Left lobe of liver (tissue), 2 donors: ENCODE results near the gene GSTM5. TPM values are rescaled to one million over a fixed set of nuclear protein-coding genes. Genes with fewer than 3 reads are reported as not detected.
"Not testable (repeated sequence)": the region's sequence is repeated elsewhere in the genome, so short reads cannot be mapped to it uniquely, and the experiment has no call there.

ENCODE experiments used
- ATAC-seq: fragments of 200-7000 bp; cut with Tn5 transposase; one replicate; pipeline ENCODE4 v1.9.1; 2020; ENCODE audit warnings: mild to moderate bottlenecking, moderate library complexity
- DNase-seq: peaks from one replicate; pipeline ENCODE4 v3.0.0-alpha.2; 2020; ENCODE audit warnings: low spot score
- total RNA-seq: library from RNA; stranded (reverse); gene quantifications from one replicate; pipeline ENCODE4 v1.2.1, GENCODE V29; 2021
- donor health status: DM: no; HTN: no; CAD: no; lungs with moderate emphysema.
- donor health status: DM: no; HTN: yes; CAD: no.

GSTM5 gene
- total RNA-seq, 1 donor from 2014 or later = 0.10 TPM

DNA sequence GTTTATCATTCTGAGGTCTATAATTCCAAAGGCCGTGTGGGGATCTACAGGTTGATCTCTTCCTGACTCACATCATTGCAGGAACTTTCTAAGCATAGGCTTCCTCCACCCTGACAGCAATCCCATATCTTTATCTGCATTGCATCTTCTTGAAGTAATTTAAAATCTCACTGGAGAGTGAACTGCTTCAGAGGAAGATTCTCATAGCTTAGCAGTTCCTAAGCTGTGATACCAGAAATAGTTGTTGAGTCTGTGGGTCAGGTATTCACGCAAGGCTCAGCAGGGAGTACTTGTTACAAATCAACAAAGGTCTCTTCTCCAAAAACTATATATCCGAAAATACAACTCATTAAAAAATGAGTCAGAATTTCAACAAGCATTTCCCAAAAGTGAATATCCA is 16.9 kb upstream of the GSTM5 start:
- ATAC-seq, DNase-seq: not testable (repeated sequence)

DNA sequence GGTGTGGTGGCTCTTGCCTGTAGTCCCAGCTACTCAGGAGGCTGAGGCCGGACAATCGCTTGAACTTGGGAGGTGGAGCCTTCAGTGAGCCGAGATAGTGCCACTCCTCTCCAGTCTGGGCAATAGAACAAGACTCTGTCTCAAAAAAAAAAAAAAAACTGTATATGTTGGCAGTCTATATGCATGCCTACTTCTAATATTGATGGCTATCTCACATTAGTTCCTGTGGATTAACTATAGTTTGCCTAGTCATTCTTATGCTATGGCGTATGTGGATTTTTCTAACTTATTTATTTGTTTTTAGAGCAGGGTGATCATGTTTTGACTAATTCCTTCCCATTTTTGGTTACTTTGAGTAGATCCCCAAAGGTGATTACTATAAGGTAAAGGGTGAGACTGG is 15.0 kb upstream of the GSTM5 start:
- ATAC-seq (no peak), DNase-seq (no peak)

DNA sequence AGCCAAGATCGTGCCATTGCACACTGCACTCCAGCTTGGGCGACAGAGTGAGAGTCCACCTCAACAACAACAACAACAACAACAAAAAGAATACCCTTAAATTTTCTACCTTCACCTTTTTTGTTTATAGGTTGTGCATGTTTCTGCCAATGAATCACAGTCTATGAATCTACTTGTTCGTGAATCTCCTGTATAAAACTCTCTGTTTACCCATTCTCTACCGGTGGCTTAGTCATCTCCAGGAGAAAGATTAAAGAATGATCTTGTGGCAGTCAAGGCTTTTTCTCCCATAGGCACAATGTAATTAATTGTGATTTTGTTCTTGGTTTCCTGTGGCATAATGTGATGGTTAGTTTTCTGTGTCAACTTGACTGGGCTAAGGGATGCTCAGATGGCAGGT is 14.2 kb upstream of the GSTM5 start:
- not testable (repeated sequence) for DNase-seq, ATAC-seq

DNA sequence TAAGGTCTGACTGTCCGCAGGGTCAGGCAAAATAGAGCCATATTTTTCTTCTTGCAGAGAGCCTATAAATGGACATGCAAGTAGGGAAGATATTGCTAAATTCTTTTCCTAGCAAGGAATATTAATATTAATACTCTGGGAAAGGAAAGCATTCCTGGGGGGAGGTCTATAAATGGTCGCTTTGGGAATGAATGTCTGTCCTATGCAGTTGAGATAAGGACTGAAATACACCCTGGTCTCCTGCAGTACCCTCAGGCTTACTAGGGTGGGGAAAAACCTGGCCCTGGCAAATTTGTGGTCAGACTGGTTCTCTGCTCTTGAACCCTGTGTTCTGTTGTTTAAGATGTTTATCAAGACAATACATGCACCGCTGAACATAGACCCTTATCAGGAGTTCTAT is 9.1 kb upstream of the GSTM5 start:
- not testable (repeated sequence) for ATAC-seq, DNase-seq

DNA sequence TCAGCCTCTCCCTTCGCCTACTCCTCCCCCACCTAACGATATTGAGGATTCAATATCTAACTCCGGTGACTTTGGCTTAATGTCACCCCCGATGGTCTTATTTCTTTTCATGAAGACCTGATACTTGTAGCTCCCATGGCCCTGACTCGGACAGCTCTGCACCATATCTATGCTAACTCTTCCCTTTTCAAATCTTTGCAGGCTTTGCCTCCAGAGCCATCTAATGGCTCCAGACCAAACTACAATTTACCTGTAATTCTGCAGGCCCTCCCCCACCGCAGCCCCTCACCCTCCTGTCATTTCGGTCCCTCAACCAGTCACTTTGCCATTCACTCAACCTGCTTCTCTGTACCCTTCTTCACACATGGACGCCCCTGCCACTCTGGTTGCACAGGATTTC is 7.9 kb upstream of the GSTM5 start:
- ATAC-seq = no peak
- no peak for DNase-seq

DNA sequence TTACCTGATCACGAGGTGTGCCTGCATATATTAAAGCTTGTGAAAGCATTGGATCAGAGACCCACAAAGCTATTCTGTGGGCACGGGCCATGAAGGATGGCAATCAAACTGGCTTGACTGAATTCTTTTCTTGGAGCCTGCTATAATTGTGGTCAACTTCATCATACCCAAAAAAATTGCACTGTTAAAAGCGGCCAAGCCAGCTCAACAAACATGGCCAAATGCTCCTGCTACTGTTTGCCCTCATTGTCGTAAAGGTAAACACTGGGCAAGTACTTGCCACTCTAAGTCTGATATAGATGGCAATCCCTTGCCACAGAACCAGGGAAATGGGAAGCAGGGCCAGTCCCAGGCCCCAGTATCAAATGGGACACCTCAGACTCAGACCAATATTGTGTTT is 6.6 kb upstream of the GSTM5 start:
- ATAC-seq (no peak), DNase-seq (no peak)

DNA sequence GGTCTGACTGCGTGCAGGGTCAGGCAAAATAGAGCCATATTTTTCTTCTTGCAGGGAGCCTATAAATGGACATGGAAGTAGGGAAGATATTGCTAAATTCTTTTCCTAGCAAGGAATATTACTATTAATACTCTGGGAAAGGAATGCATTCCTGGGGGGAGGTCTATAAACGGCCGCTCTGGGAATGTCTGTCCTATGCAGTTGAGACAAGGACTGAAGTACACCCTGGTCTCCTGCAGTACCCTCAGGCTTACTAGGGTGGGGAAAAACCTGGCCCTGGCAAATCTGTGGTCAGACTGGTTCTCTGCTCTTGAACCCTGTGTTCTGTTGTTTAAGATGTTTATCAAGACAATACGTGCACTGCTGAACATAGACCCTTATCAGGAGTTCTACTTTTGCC is 3.1 kb upstream of the GSTM5 start:
- not testable (repeated sequence) for ATAC-seq, DNase-seq

DNA sequence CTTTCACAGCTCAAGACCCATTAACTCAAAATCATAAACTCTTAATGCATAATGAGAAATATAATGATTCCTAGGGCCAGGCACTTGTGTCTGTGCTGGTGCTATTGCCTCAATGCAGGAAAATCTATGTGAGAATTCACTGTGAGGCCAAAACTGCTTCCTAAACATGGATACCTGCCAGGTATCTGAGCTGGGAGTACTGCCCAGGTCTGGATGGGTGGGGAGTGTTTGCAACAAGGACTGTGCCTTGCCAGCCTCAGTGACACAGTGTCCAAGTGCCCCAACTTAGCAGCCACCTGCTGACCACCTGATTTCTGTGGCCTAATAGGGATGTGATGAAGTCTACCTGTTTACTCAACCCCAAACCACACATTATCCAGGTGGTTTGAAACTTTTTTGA is 2.2 kb upstream of the GSTM5 start:
- peak; percentile 46 for ATAC-seq
- DNase-seq = not testable (repeated sequence)

DNA sequence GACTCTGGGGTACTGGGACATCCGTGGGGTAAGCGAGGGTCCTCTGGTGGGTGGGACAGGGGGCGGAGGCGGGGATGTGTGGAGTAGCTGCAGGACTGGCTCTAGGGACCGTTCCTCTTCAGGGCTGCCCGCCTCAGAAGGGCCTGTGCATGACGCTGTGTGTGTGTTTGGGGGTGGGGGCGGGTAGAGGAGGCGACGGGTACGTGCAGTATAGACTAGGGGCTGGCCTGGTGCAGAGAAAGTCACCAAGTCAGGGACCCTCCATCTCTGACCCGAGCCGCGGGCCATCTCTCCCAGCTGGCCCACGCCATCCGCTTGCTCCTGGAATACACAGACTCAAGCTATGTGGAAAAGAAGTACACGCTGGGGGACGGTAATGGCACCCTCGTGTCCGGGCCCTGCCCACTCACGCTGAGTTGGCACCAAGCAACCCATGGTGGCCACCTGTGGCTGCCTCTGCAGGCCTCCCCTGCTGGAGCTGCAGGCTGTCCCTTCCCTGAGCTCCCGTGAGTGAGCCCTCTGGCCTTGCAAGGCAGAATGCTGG is 342 bp downstream of the GSTM5 start:
- DNase-seq = no peak
- ATAC-seq = no peak

DNA sequence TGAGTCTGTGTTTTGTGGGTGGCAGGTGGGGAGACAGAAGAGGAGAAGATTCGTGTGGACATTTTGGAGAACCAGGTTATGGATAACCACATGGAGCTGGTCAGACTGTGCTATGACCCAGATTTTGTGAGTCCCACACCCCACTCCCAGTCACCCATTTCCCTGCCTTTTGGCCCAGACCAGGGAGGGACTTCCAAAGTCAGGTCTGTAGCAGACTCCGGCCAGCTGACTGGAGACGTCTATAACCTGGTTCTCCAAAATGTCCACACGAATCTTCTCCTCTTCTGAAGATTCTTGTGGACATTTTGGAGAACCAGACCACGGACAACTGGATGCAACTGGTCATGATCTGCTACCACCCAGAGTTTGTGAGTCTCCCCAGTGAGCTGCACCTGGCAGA is 1.6 kb downstream of the GSTM5 start:
- ATAC-seq = no peak
- no peak for DNase-seq

DNA sequence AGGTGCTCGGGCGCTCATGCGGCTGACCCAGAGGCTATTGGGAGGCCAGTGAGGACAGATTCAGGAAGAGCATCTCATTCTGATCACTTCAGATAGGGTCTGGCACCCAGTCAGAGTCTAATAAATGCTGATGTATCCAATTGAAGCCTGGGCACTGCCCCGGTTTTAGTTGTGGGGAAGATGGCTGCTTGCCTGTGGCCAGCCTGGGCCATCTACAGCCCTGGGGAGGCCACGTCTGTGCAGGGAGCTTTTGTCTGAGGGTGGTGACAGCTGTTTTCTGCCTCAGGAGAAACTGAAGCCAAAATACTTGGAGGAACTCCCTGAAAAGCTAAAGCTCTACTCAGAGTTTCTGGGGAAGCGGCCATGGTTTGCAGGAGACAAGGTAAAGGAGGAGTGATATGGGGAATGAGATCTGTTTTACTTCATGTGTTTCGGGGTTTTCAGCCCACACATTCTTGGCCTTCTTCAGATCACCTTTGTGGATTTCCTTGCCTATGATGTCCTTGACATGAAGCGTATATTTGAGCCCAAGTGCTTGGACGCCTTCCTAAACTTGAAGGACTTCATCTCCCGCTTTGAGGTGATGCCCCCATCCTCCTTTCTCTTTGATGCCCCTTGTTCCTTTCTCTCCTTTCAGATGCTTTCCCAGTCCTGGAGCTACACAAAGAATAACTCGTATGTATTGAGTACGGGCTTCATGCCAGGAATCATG is 2.8 kb downstream of the GSTM5 start:
- no peak for ATAC-seq
- no peak for DNase-seq

DNA sequence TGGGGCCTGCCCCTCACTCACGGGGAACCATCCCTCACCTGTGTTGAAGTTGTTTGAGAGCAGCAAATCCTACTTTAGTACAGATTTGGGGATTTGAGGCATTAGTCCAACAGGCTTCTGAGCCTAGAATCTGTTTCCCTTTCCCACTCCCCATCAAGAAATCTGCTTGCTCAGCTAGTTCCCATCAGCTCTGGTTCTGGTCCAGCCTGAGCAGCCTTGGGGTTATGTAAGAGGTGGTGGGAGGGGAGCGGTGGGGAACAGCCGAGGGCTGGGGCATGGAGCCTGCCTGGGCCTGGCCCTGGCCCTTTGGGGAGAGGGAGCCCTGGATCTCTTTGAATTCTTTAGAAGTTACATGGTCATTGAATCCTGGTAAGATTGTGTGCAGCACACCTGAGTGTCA is 4.1 kb downstream of the GSTM5 start:
- no peak for DNase-seq

DNA sequence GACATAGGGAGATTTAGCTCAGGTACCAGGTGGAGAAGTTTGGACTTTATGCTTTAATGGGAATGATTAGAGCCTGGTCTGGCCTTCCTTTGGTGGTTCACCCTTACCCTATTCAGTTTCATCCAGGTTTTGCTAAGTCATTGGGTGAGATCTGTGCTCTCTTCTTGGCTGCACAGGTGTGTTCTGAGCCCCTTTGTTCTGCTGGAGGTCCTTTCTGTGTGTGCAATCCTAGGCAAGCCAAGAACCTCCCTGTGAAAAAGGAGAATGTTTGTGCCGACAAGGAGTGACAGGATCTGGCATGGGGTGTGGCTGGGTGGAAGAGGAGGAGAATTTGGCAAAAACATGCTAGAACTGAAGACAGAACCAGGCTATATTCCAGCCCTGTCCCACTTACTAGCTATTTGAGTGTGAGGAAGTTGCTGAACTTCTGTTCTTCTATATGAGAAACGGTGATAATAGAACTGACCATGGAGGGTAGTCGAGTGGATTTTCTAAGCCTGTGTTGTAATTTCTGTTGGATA is 4.6 kb downstream of the GSTM5 start:
- ATAC-seq (no peak), DNase-seq (no peak)

More for the DNA sequence above, 4.1 kb downstream of the GSTM5 start:
- ATAC-seq = no peak

DNA sequence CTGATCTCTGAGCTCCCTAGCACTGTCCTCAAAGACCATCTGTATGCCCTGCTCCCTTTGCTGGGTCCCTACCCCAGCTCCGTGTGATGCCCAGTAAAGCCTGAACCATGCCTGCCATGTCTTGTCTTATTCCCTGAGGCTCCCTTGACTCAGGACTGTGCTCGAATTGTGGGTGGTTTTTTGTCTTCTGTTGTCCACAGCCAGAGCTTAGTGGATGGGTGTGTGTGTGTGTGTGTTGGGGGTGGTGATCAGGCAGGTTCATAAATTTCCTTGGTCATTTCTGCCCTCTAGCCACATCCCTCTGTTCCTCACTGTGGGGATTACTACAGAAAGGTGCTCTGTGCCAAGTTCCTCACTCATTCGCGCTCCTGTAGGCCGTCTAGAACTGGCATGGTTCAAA is 5.7 kb downstream of the GSTM5 start:
- ATAC-seq (no peak), DNase-seq (no peak)

DNA sequence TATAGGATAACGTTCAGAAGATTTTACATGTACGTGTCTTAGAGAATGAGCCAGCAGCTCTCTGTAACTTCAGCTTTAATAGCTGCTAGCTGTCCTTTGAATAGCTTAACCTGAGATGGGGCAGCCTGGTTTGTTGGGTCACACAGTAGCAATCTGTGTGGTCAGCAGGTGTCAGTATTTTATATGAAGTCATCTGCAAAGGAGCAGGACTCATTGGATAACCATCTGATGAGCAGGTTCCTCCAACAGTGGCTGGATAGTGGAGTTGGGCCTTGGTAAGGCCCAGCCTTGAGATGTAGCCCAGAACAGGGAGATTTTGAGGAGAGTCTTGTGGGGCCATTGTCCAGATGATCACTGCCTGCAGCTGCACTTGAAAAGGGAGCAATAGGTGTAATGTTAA is 6.4 kb downstream of the GSTM5 start:
- peak; percentile 89 for ATAC-seq
- DNase-seq = no peak

DNA sequence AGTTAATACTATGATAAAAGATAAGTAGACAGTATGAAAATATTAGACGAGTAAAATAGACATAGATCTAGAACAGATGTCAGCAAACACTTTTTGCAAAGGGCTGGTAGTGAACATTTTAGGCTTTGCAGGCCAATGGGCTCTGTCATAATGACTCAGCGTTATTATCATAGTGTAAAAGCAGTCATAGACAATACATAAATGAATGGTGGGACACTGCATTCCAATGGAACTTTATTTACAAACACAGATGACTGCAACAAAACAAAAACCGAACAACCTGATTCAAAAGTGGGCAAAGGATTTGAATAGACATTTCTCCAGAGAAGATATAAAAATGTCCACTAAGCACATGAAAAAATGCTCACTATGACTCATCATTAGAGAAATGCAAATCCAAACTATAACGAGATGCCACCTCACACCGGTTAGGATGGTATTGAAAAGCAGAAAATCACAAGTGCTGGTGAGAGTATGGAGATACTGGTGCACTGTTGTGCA is 7.3 kb downstream of the GSTM5 start:
- ATAC-seq = no peak

DNA sequence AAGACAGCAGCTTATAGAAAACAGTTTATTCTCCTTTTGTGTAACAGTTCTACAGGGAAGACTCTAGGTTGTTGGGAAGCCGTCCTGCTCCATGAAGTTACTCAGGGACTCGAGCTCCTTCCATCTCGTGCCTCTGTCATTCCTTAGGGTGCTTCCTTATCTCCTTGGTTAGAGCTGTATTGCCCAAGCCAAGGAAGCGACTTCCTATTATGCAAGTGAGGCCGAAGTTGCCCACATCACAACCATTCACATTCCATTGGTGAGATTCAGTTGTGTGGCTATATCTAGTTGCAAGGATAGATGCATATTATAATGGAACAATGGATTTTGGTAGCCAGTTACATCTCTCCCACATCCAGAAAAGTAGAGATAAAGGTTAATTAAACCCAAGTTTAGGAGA is 9.0 kb downstream of the GSTM5 start:
- ATAC-seq (no peak), DNase-seq (no peak)

More for the DNA sequence above, 7.3 kb downstream of the GSTM5 start:
- no peak for DNase-seq

DNA sequence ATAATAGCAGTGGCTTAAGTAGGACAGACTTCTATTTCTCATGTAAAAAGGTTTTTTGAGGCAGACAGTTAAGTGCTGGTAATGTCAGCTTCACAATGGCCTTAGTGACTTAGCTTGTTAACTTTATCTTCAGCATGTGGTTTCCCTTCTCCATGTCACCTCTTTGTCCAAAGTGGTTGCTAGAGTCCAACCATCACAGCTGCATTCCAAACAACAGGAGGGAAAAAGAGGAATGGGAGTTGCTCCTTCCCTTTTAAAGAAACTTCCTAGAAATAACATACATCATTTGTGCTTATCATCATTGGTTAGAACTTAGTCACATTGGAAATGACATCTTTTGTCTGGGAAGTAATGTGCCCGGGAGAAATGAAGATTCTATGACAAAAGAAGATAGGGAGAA is 9.9 kb downstream of the GSTM5 start:
- DNase-seq (no peak), ATAC-seq (no peak)

DNA sequence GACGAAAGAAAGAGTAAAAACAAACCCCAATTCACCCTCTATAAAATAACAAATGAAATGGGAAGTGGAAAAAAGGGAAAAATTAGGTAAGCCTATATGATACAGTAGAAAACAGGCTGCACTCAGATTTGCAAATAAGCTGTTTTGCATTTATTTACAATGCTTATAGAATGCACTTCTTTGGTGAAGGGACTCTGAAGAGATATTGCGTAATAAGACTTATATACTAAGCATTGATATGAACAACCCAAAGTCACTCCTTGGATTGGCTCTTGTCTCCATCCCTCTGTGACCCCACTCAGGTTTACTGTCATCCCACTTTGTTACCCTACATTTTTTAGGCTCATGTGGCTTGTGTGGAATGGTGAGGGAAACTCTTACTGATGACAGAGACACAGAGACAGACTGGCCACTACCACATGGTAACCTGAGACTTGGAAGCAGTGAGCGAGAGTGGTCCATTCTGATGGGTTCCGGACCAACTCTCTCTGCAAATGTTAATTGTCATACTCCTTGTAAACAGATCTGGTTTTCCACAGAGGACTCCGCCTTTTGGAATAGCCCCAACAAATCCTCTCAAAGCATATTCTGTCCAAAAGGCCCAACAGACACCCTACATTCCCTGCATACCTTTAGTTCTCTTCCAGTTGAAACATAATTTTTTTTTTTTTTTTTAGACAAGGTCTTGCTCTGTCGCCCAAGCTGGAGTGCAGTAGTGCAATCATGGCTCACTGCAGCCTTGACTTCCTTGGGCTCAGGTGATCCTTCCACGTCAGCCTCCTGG is 11.0 kb downstream of the GSTM5 start:
- DNase-seq (no peak), ATAC-seq (no peak)

DNA sequence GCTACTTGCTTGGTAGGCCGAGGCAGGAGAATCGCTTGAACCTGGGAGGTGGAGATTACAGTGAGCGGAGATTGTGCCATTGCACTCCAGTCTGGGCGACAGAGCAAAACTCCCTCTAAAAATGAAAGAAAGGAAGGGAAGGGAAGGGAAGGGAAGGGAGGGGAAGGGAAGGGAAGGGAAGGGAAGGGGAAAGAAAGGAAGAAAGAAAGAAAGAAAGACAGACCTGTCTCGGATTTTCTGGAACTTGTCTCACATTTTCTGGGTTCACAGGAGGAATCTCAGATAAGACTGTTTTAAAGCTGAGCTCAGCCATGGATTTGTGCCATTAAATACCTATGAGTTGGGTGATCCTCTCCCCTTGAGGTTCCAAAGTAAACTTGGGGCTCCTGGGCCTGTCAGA is 12.9 kb downstream of the GSTM5 start:
- no peak for DNase-seq
- ATAC-seq = no peak

DNA sequence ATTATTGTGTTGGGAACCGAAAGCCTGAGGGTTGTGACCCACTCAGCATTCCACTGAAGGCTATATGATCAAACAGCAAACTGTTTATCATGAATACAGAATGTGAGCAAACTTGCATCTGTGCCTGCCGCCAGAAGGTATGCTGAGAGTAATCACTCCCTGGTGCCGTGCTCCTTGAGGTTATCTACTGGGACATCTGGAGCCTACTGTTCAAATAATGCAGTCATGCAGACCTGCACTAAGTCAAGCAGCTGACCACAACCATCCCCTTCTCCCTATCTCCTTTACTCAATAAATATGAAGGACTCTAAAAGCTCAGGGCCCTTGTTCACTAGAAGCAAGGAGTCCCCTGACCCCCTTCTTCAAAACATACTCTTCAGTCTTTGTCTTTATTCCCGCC is 13.5 kb downstream of the GSTM5 start:
- DNase-seq (no peak), ATAC-seq (no peak)

DNA sequence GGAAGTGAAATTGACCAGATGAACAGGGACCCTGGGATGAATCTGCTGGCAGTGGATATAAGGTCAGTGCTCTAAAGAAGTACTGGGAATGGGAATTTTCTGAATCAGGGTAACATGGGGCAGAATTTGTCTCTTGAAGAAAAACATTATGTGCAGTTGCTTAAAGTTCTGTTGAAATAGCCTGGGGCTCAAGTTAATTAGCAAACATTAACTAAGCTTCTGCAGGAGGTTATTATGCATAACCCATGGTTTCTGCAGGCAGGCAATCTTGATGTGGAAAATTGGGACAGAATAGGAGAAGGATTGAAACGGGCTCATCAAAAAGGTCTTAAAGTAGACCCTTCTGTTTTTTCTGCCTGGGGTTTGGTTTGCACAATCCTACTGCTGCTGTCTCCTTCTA is 14.0 kb downstream of the GSTM5 start:
- no peak for DNase-seq

More for the DNA sequence above, 14.0 kb downstream of the GSTM5 start:
- no peak for ATAC-seq
